ENCODE data around the gene PCBP2. TPM values are rescaled to one million over a fixed set of nuclear protein-coding genes. Genes with fewer than 3 reads are reported as not detected.
A peak's percentile ranks its signal among the peaks of the same experiment; 100 is the strongest.

The PCBP2 gene
- total RNA-seq, 1 donor from 2014 or later = 435 TPM

GRCh38 chr12:53466640-53467039 is 14.7 kb downstream of the PCBP2 start:
- Histone ChIP-seq H3K4me3 (no peak overlapping the region), H3K9ac (peak overlapping the region; percentile 9), H3K27me3 (no peaks in the 10 kb centered on the region), H3K27ac (no peak overlapping the region), H4K20me1 (ENCODE audit: low read depth) (peaks cover 100% of the 10 kb centered on the region), H3K4me2 (no peak overlapping the region), H3K36me3 (peaks cover 63% of the 10 kb centered on the region), H3K4me1 (peaks cover 35% of the 10 kb centered on the region), H3F3A (ENCODE audit: low read depth) (peaks cover 93% of the 10 kb centered on the region), H3K9me3 (ENCODE audit: low read depth) (no peaks in the 10 kb centered on the region), H3K79me2 (ENCODE audit: low read depth) (peaks cover 100% of the 10 kb centered on the region), H2AFZ (replicated peaks) (no peak overlapping the region)
- Mint-ChIP-seq H3K9me3 (no peaks in the 10 kb centered on the region), H3K36me3 (peaks cover 52% of the 10 kb centered on the region), H3K4me3 (no peak overlapping the region), H3K27ac (no peak overlapping the region), H3K27me3 (ENCODE audit: insufficient read depth, low read depth) (peaks cover 5% of the 10 kb centered on the region), H3K4me1 (peaks cover 37% of the 10 kb centered on the region)
- TF ChIP-seq EZH2phosphoT487 (IDR thresholded peaks at IDR 0.05) (no peak), CTCF (IDR thresholded peaks at IDR 0.05) (no peak), EZH2 (IDR thresholded peaks at IDR 0.05) (no peak)
- DNase-seq (ENCODE audit: low spot score) = no peak

GRCh38 chr12:53467082-53467481 is 15.2 kb downstream of the PCBP2 start:
- H3K36me3 Mint-ChIP-seq = peaks cover 54% of the 10 kb centered on the region

GRCh38 chr12:53467880-53468279 is 16.0 kb downstream of the PCBP2 start:
- Mint-ChIP-seq H3K4me1 (peaks cover 35% of the 10 kb centered on the region), H3K27ac (no peak overlapping the region)

More at GRCh38 chr12:53467082-53467481, 15.2 kb downstream of the PCBP2 start:
- Histone ChIP-seq H4K20me1 (ENCODE audit: low read depth) (peaks cover 100% of the 10 kb centered on the region), H3K9me3 (ENCODE audit: low read depth) (no peaks in the 10 kb centered on the region), H3F3A (ENCODE audit: low read depth) (peaks cover 93% of the 10 kb centered on the region), H3K27me3 (no peaks in the 10 kb centered on the region), H3K79me2 (ENCODE audit: low read depth) (peaks cover 100% of the 10 kb centered on the region), H3K36me3 (peaks cover 59% of the 10 kb centered on the region), H2AFZ (replicated peaks) (no peak overlapping the region), H3K9ac (no peak overlapping the region), H3K4me3 (no peak overlapping the region), H3K27ac (no peak overlapping the region), H3K4me2 (no peak overlapping the region), H3K4me1 (peaks cover 33% of the 10 kb centered on the region)
- H3K4me3 Mint-ChIP-seq = no peak overlapping the region
- H3K4me1 Mint-ChIP-seq = peaks cover 39% of the 10 kb centered on the region
- peaks cover 5% of the 10 kb centered on the region for H3K27me3 Mint-ChIP-seq (ENCODE audit: insufficient read depth, low read depth)
- TF ChIP-seq EZH2 (IDR thresholded peaks at IDR 0.05) = no peak
- no peak for TF ChIP-seq EZH2phosphoT487 (IDR thresholded peaks at IDR 0.05)
- no peak for TF ChIP-seq CTCF (IDR thresholded peaks at IDR 0.05)
- H3K27ac Mint-ChIP-seq = no peak overlapping the region
- no peak for DNase-seq (ENCODE audit: low spot score)
- no peaks in the 10 kb centered on the region for H3K9me3 Mint-ChIP-seq

More at GRCh38 chr12:53467880-53468279, 16.0 kb downstream of the PCBP2 start:
- Histone ChIP-seq H3K9ac (no peak overlapping the region), H2AFZ (replicated peaks) (no peak overlapping the region), H3K79me2 (ENCODE audit: low read depth) (peaks cover 100% of the 10 kb centered on the region), H3K4me1 (peaks cover 33% of the 10 kb centered on the region), H3K9me3 (ENCODE audit: low read depth) (no peaks in the 10 kb centered on the region), H3K36me3 (peaks cover 51% of the 10 kb centered on the region), H3K4me2 (no peak overlapping the region), H3K4me3 (no peak overlapping the region), H3F3A (ENCODE audit: low read depth) (peaks cover 93% of the 10 kb centered on the region), H3K27me3 (no peaks in the 10 kb centered on the region), H3K27ac (no peak overlapping the region), H4K20me1 (ENCODE audit: low read depth) (peaks cover 100% of the 10 kb centered on the region)
- DNase-seq (ENCODE audit: low spot score) = no peak
- TF ChIP-seq CTCF (IDR thresholded peaks at IDR 0.05) (no peak), EZH2 (IDR thresholded peaks at IDR 0.05) (no peak), EZH2phosphoT487 (IDR thresholded peaks at IDR 0.05) (no peak)
- Mint-ChIP-seq H3K27me3 (ENCODE audit: insufficient read depth, low read depth) (peaks cover 5% of the 10 kb centered on the region), H3K4me3 (no peak overlapping the region), H3K36me3 (peaks cover 52% of the 10 kb centered on the region), H3K9me3 (no peaks in the 10 kb centered on the region)
